NCI-H1436 (cell line): Measurements from ENCODE around the gene LRRFIP2.

Experiments used
- DNase-seq: peaks from one replicate; lab custom pipeline; 2025; lab: John Stamatoyannopoulos, UW

Gene LRRFIP2

DNA sequence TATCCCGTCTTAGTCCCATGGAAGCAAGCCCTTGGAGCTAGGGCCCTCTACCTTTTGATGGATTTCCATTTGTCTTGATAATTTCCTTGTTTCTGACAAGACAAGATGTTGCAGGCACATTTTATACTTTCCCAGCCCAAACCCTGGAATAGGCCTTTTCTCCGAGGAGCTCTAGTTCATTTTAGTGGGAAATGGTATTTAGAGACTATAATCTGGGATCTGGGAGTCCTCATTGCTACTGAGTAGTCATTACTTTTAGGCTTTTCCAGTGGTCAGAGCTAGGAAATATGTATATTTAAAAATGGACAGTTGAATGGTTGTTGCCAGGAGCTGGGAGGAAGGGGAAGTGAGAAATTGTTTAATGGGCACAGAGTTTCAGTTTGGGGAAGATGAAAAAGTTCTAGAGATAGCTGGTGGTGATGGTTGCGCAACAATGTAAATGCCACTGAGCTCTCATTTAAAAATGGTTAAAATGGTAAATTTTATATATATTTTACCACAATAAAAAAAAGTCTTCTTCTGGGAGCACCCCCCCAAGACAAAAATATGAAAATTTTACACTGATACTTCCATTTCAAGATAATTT lies 149.5 kb downstream of the LRRFIP2 start:
- DNase-seq = no peak

DNA sequence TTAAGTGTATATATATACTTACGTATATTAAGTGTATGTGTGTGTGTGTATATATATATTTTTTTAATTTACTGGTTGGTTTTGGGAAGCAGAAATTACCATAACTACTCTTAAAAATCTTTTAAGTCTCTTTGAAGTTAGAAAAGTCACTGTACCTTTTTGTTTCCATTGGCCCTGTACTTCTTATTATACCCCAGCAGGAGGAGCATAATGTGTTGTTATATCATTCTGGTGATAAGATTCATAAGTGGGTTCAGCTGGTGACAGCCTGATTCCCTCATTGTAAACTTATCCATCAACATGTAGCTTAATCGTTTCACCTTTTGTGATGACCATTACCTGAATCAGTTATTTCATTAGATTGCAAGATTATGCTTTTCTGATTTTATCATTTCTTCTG lies 150.3 kb downstream of the LRRFIP2 start:
- DNase-seq = no peak

- no peak for DNase-seq
Observed at GRCh38 chr3:37017683-37018082, 156.7 kb downstream of the LRRFIP2 start.

- no peak for DNase-seq
Observed at GRCh38 chr3:37016903-37017302, 157.5 kb downstream of the LRRFIP2 start.

- DNase-seq = no peak
Observed at GRCh38 chr3:37015642-37016041, 158.7 kb downstream of the LRRFIP2 start.

DNA sequence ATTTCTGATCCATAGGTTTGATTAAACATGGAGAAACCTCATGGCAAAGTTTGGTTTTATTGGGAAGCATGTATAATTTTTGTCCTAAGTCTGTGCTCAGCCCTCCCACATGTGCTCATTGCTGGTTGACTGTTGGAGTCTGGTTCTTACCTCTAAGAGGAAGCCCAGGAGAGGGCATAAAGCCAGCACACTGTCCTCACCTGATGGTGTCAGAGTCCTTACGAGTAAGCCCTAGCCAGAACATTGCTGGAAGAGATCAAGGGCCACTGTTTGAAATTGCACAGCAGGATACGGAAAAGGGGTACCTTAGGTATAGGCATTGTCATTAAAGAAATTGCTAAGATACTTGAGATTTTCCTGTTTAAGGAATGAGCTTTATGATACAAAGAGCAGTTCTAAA lies 159.8 kb downstream of the LRRFIP2 start:
- DNase-seq = no peak
